Measurements from ENCODE around the gene TMC4.
A peak's percentile ranks its signal among the peaks of the same experiment; 100 is the strongest.
"Not testable (repeated sequence)": the region's sequence is repeated elsewhere in the genome, so short reads cannot be mapped to it uniquely, and the experiment has no call there.

The TMC4 gene

DNA sequence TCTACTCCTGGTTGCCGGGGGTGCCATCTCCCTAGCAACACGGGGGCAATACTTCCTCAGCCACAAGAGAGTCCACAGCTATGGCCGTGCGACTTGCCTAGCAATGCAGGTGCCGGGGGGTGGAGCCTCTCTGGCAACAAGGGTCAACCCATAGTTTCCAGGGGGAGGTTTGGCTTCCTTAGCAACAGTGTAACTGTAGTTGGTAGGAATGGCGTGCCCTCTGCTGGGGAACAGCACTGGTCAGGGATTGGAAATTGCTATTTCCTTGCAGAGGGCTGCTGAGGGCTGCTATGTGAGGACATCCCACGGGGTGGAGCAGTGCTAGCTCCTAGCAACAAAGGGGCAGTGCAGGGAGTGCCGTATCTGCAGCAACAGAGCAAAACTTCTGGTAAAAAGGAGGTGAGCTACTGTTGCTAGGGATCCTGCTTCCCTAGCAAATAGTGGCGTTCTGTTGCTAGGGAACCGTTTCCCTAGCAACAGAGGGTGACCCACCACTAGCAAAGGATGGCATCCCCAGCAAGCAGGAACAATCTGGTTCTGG is 7.0 kb upstream of the TMC4 start:
- peak; percentile 77 for DNase-seq (ENCODE audit: low spot score)

DNA sequence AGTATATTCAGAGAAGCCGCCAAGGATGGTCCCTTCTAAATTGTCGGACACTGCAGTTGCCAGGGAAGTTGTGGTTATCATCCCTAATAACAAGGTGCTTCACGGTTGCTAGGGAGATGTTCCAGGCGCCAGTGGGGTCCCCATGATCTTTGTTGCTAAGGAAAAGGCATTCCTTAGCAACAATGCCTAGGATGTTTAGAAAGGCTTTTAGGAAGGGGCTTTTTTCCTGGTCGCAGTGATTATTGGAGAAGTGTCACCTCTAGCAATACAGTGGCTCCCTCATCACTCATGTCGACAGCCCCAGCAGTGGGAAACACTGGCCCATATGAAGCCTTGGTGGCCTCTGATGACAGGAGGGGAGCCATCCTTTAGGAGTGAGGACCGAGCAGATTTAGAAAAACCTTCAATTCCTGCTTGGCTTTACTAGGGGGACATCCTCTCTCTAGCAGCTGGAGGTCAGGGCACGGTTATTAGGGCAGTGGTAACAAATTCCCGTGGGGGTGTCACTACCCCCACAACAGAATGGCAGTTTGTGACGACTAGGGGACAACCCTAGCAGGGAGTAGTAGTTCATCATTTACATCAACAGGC is 6.4 kb upstream of the TMC4 start:
- DNase-seq (ENCODE audit: low spot score) = no peak

DNA sequence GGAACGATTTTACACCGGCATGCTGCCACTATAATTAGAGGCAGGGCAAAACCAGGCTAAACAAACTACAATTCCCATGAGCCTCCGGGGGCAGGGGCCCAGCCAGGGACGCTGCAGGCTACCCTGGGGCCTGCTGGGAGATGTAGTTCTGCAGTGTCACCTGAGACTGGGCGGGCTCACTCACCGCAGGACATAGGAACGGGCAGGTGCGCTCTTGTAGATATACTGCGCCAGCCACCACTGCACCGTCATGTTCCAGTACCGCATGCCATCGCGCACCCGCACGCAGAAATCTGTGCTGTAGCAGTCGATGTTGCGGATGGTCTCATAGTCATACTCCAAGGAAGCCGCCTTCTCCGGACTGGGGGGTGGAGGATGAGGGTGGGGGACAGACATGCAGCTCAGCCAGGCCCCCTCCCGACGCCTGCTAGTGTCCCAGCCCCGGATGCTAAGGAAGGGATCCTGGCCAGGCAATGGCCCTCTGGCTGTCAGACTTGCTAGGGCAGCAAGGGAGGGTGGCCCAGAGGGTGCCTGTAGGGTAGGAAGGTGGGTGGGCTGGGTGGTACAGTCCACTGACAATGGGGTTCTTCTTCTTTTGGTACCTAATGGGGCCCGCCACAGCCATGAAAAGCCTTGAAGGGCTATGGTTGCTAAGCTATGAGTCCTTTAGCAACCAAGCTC is 5.8 kb upstream of the TMC4 start:
- peak; percentile 66 for DNase-seq (ENCODE audit: low spot score)

DNA sequence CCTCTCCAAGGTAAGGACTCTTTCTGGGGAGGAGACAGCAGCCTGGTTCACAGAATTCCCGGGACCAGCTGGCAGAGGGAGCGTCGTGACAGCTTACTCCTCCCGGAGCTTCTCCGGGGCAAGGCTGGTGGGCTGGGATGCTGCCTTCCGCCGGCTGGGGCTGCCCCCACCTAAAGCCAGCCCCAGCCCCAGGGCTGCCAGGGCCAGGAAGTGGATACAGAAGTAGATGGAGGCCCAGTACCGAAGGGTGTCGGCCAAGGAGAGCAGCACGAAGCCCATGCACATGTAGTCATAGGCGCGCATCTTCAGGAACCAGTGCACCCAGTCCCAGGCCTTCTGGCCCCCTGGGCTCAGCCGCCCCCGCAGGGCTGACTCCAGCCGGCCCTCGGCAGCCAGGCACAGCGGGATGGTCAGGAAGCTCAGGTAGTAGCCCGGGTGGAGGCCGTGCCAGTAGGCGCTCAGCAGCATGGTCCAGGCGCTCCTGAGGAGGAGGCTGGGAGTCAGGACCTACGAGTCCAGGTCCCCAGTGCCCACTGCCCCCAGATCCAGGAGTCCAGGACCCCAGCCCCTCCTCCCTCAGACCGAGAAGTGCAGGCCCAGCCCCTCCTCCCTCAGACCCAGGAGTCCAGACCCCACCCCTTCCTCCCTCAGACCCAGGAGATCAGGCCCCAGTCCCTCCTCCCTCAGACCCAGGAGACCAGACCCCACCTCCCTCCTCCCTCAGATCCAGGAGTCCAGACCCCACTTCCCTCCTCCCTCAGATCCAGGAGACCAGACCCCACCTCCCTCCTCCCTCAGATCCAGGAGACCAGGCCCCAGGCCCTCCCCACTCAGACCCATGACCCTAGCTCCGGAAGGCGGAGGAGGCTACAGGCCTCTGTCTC is 1.2 kb upstream of the TMC4 start:
- DNase-seq (ENCODE audit: low spot score) = no peak

DNA sequence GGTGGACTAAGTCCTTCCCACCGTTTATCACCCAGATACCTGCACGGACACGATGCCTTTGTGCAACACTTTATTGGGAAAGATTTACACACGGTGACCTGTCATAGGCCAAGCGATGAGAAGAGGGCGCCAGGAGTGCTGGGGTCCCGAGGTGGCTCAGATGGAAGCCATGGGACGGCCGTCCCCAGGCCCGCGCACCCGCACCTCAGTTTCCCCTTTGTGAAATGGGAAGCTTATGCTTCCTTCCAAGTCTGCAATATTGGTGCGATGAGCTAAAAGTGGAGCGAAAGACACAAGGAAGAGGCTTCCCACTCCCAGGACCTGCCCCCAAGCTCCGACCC is 369 bp upstream of the TMC4 start:
- no peak for DNase-seq (ENCODE audit: low spot score)

DNA sequence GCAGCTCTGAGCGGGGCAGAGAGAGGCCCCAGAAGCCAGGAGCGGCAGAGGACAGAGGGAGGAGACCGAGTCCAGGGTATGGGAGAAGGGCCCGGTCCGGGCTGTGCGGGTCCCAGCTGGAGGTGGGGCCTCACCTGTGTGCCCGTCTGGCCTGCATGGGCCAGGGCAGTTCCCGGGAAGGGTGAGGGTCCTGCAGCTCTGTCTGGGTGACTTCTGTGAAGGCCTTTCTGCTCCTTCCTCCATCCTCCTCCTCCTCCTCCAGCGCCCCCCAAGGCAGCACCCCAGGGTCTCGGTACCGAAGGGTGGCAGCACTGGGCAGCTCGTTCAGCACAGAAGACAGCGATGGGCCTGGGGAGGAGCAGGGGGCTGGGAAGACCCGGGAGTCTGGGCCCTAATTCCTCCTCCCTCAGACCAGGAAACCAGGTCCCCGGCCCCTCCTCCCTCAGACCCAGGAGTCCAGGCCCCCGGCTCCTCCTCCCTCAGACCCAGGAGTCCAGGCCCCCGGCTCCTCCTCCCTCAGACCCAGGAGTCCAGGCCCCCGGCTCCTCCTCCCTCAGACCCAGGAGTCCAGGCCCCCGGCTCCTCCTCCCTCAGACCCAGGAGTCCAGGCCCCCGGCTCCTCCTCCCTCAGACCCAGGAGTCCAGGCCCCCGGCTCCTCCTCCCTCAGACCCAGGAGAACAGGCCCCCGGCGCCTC is 1.1 kb downstream of the TMC4 start:
- not testable (repeated sequence) for DNase-seq (ENCODE audit: low spot score)

DNA sequence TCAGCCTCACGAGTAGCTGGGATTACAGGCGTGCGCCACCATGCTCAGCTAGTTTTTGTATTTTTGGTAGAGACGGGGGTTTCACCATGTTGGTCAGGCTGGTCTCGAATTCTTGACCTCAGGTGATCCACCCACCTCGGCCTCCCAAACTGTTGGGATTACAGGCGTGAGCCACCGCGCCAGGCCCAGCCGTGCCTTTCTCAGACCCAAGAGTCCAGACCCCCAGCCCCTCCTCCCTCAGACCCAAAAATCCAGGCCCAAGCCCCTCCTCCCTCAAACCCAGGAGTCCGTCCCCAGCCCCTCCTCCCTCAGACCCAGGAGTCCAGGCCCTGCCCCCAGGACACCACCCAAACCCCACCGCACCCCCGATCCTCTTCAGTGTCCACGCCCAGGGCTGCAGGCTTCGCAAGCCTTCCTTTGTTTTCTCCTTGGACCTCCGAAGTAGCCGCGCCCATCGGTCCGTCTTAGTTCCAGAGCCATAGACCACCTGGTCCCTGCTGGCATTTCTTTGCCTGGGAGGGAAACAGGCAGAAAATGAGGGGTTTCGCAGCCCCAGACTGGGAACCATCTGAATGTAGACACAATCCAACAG is 3.7 kb downstream of the TMC4 start:
- DNase-seq (ENCODE audit: low spot score) = no peak

DNA sequence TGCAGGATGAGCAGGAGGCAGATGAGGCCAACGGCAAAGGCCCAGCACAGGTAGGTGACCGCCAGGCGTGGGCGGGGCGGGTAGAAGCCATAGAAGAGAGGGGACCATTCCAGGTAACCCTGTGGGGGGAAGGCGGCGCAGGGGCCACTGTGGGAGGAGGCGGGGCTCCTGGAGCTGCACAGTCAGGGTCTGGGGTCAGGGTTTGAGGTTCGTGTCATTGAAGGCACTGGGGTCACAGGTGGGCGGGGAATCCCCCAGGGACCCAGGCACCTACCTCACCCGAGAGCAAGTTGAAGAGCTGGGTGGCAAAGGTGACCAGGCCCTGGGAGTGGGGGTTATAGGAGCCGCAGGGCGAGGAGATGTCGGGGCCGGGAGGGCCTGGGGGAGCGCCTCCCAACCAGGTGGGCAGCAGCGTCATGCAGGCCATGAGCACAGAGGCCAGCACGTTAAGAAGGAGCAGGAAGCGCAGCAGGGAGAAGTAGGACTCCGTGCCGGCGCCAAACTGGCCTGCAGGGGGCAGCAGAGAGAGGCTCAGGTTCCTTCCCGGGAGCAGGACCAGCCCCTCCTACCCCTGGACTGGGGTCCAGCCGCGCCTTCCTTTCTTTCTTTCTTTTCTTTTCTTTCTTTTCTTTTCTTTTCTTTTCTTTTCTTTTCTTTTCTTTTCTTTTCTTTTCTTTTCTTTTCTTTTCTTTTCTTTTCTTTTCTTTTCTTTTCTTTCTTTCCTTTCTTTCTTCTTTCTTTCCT is 4.6 kb downstream of the TMC4 start:
- DNase-seq (ENCODE audit: low spot score) = peak; percentile 89

DNA sequence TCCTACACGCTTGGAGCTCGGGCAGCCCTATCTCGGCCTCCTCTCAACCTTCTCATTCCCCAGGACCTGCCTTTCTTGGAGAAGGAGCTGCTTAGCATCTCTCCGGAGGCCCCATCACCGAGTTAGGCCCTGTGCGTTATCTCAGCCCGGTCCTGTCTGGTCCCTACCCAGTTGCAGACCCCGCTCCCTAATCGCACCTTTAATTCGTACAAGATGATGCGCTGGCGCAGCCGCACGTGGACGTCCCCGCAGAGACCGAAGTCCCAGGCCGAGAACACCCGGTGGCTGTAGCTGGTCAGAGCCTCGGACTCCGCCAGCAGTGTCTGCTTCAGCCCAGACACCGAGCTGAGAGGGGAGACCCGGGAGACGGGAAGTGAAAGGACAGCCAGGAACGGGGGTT is 7.7 kb downstream of the TMC4 start:
- DNase-seq (ENCODE audit: low spot score) = no peak

DNA sequence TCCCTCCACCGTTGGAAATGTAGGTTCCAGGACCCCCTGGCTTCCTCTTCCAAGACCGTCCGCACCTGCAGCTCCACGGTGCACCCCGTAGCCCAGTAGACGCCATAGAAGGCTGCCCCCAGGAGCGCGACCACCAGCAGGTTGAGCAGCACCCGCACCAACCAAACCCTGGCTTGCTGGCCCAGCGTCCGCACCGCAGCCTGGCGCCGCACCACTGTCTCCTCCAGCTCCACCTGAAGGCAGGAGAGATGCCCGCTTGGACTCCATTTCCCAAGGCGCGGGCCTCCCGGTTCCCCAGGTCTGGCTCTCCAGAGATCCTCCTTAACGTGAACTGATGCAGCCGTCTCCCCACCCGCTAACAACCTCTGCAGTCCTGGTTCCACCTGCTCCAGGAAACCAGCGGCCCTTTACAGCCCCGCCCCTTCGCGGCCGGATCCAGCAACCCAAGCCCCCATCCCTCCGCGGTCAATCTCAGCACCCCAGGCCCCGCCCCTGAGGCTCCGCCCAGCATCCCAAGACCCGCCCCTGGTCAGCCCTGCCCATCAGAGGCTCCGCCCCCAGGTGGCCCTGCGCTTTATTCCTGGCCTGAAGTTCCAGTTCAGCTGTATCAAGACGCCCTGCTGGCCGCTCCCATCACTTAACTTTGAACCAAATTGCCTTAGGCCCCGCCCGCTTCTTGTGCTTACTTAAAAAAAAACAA is 8.4 kb downstream of the TMC4 start:
- peak; percentile 82 for DNase-seq (ENCODE audit: low spot score)

DNA sequence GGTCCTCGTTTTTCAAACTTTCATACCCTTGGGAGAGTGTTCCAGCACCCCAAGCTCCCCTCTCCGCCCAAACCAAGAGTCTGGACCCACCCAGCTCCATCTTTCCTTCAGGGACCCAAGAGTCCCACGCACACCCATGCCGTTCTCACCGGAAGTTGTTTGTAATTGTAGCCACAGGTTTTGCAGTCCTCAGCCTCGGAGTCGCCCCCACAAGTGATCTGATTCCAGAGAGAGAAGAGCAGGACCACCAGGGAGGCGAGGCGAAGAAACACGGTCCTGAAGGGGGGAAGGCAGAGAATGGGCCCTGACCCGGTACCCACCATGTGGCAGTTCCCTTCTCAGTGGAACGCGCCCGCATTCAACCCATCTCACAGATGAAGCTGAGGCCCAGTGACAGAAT is 10.1 kb downstream of the TMC4 start:
- DNase-seq (ENCODE audit: low spot score) = no peak

DNA sequence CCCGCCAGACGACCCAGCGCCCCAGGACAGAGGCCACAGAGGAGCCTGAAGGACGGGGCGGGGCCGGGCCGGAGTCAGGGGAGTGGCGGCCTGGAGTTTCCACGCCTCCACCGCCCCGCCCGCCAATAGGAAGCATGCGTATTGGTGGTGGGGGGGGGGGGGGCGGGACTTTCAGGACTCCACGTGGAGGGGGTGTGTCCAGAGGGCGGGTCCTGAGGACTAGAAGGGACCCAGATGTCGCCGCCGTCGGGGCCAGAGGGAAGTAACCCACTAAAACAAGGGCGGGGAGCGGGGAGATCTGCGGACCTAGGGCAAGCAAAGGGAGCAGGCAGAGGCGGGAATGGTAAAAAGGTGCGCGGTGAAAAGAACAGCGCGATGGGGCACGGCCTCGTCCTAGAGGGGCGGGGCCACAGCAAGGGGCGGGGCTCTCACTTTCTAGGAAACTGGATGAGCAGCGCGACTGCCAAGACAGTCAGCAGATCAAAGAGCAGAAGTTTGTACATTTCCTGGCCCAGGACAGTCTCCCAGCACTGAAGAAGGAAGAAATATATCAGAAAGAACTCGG is 10.6 kb downstream of the TMC4 start:
- peak; percentile 65 for DNase-seq (ENCODE audit: low spot score)

DNA sequence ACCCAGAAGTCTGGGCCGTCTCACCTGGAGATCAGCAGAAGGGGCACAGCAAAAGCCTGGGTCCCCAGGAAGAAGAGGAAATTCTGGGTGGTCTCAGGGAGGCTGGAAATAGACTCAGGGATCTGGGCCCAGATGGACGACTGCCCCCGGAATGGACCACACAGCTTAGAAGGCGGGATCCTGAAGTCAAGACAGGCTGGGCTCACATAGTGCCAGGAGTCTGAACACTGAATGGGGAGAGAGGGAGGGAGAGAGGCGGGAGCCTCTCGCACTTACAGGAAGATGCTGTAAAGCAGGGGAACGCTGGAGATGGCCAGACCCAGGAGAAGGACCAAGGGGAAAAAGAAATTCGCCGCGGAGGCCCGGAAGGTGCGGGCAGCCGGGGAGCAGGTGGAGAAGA is 12.1 kb downstream of the TMC4 start:
- DNase-seq (ENCODE audit: low spot score) = no peak

DNA sequence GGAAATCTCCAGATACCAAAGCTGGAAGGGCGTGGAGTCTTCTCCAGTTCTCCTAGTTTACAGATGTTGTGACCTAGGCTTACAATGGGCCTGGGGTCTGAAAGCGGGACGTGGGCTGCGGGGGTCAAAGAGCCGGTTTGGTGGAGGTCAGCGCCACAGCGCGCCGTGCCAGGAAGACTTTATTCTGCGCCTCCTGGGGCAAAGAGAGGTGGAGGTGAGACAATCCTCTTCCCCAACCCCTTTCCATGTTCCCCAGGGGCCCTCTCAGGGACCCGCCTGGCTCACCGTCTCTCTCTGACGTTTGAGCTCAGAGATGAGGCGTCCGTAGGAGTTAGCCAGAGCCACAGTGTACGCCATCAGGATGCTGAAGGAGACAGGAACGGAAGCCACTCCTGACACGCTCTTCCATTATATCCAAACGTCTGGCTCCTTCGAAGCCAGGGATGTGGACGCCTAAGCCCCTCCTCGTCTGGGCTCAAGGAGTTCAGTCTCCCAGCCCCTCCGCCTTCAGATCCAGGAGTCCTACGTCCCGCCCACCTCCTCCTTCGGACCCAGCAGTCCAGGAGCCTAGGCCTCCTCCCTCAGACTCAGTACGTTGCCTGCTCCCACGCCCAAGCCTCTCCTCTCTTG is 12.7 kb downstream of the TMC4 start:
- DNase-seq (ENCODE audit: low spot score) = no peak

DNA sequence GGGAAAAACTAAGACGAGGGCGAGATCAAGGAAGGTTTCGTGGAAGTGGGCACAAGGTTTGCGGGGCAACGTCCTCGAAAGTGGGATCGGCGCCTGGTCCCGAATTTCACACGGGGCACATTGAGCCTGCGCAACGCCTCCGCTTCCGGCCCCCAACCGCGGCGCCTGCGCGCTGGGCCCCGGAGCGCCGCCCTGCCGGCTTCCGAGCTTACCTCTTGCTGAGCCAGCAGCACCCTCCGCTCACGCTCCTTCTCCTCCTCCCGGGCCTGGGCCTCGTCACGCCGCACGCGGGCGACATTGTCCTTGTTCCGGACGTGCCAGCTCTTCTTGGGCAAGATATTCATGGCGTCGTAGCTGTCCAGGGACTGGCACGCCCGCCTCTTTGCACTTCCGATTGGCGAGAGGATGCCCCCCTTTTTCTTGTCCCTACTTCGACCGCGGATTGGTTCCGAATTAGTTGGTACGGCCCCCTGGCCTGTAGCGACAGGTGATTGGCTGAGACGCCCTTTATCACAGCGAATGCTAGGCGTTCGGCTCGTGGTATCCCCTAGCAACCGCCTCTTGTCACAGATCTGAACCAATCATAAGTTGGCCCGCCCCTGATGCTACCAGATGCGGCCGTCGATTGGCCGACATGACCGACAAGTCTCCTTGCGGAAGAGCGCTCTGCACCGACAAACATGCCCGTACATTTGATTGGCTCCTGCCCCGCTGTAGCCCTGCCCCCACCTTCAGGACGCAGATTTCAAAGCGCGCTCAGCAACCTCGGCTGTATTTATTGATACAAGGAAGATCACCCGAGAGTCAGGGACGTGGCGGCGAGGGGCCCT is 13.4 kb downstream of the TMC4 start, which contains the start of gene LENG1:
TSS of gene LENG1 (minus strand) at position 370 of the 830 bp plus-strand sequence. CDS start at position 344, 26 bp downstream.
- DNase-seq (ENCODE audit: low spot score) = peak; percentile 91

DNA sequence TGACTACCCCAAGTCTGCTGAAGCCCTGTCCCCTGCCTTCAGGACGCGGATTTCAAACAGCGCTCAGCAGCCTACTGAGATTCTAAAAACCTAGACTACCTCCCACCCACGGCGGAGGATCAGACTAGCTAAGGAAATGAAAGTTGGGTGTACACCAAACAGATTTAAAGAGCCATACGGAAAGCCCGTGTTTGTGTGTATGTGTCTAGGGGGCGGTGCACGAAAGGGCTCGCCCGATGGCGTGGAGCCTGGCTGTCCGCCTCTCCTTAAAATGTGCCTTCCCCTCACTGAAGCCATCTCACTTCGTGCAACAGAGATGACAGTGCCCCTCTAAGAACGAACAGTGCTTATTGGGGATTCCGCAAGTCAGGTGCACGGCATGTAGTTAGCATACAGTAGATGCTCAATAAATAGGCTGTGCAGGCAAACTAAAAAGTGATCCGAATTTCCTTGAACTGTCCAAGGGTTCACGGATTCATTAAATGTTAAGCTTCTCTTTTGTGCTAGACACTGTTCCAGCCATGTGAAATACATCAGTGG is 14.1 kb downstream of the TMC4 start:
- DNase-seq (ENCODE audit: low spot score) = no peak

DNA sequence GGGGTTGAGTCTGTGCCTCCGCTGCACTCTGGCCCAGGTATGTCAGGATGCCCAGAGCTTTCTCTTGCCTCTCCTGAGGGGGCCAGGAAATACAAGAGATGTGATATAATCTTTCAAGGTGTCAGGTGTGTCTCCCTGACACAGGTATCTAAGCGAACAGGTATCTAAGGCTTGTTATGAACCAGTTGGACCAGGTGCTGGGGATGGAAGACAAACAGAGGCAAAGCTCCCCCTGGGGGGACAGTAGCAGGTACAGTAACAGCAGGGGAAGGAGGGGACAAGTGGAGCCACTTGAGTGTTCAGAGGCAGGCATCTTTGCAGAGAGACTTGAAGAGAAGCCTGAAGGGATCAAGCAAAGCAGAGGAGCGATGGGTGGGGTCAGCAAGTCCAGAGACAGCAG is 16.0 kb downstream of the TMC4 start:
- no peak for DNase-seq (ENCODE audit: low spot score)

DNA sequence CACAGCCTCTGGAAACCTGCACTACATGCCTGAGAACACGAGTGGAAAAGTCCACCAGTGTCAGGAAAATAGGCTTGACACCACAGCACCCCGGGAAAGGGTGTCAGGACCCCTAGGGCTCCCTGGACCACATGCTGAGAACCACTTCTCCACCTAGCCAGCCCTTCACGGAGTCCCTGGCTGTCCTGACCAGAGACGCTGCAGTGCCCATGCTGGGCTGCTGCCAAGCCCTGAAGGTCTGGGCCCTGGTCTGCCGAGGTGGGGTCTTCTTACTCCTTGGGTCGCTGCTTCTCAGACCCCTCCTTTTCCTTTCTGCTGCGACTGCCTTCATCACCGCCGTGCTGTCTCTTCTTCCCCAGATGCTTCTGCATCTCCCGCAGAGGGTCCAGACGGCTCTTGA is 16.5 kb downstream of the TMC4 start:
- no peak for DNase-seq (ENCODE audit: low spot score)
